Measurements from ENCODE around the gene SDK1. TPM values are rescaled to one million over a fixed set of nuclear protein-coding genes. Genes with fewer than 3 reads are reported as not detected.

The SDK1 gene
- total and polyA plus RNA-seq, 7 donors, result 0.31 to 2.4 (median 1.3) TPM

- no peaks in the 10 kb centered on the region for H3K27me3 ChIP-seq (ENCODE audit: insufficient read depth in 3 of 3, low read length in 2 of 3)
- TF ChIP-seq, protein P1, sequence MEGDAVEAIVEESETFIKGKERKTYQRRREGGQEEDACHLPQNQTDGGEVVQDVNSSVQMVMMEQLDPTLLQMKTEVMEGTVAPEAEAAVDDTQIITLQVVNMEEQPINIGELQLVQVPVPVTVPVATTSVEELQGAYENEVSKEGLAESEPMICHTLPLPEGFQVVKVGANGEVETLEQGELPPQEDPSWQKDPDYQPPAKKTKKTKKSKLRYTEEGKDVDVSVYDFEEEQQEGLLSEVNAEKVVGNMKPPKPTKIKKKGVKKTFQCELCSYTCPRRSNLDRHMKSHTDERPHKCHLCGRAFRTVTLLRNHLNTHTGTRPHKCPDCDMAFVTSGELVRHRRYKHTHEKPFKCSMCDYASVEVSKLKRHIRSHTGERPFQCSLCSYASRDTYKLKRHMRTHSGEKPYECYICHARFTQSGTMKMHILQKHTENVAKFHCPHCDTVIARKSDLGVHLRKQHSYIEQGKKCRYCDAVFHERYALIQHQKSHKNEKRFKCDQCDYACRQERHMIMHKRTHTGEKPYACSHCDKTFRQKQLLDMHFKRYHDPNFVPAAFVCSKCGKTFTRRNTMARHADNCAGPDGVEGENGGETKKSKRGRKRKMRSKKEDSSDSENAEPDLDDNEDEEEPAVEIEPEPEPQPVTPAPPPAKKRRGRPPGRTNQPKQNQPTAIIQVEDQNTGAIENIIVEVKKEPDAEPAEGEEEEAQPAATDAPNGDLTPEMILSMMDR (IDR thresholded peaks at IDR 0.05), result no peak
- peaks cover 8% of the 10 kb centered on the region for H3K9me3 ChIP-seq
Measured at GRCh38 chr7:3393862-3394261, 92.8 kb downstream of the SDK1 start.

GRCh38 chr7:3397324-3397723 lies 96.3 kb downstream of the SDK1 start:
- Histone ChIP-seq H3K4me1 (no peaks in the 10 kb centered on the region), H3K27me3 (ENCODE audit: insufficient read depth in 3 of 3, low read length in 2 of 3) (no peaks in the 10 kb centered on the region), H3K4me3 (no peak overlapping the region), H3K27ac (no peak overlapping the region), H3K36me3 (ENCODE audit: insufficient read depth in 1 of 2, low read depth in 1 of 2) (no peaks in the 10 kb centered on the region), H3K9me3 (peaks cover 8% of the 10 kb centered on the region)
- 92 to 96% (median 95%) methylated on average over 3 of the region's 3 CpGs for WGBS, 3 donors
- intact Hi-C loops (cut with DNase I), result no loop called here
- ATAC-seq, result no peak
- no peak for DNase-seq
- TF ChIP-seq, protein P1 (IDR thresholded peaks at IDR 0.05), result no peak

More at GRCh38 chr7:3393862-3394261, 92.8 kb downstream of the SDK1 start:
- ATAC-seq (no peak), DNase-seq (no peak)
- no peak overlapping the region for H3K27ac ChIP-seq
- 92 to 94% (median 94%) methylated on average over 3 of the region's 3 CpGs for WGBS, 3 donors
- intact Hi-C loops (cut with DNase I), result no loop called here
- no peak overlapping the region for H3K4me3 ChIP-seq
- no peaks in the 10 kb centered on the region for H3K36me3 ChIP-seq (ENCODE audit: insufficient read depth in 1 of 2, low read depth in 1 of 2)
- H3K4me1 ChIP-seq, result no peaks in the 10 kb centered on the region

DNA sequence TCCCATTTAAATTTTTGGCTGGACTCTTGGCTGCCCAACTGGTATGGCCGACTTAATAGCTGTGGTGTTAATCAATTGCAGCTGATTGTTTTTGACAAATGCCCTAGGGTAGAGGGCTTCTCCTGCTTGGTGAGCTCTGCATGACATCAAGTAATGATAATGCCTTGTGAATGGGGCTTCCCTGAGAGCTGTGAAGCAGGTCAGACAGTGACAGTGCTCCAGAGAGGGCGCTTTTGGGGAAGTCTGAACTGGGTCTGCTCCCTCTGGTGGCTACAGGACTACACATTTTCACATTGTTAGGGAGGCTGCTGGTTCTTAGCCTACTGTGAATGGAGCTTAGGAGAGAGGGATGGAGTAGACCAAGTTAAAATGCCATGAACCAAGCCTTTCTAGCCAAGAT lies 98.8 kb downstream of the SDK1 start:
- peaks cover 8% of the 10 kb centered on the region for H3K9me3 ChIP-seq
- H3K27me3 ChIP-seq (ENCODE audit: insufficient read depth in 3 of 3, low read length in 2 of 3), result no peaks in the 10 kb centered on the region
- ATAC-seq, result no peak
- 52 to 69% (median 67%) methylated on average over 2 of the region's 2 CpGs for WGBS, 3 donors
- DNase-seq, result no peak
- no peaks in the 10 kb centered on the region for H3K36me3 ChIP-seq (ENCODE audit: insufficient read depth in 1 of 2, low read depth in 1 of 2)
- intact Hi-C loops (cut with DNase I), result no loop called here
- no peak overlapping the region for H3K27ac ChIP-seq
- no peak overlapping the region for H3K4me3 ChIP-seq
- TF ChIP-seq, protein P1 (IDR thresholded peaks at IDR 0.05), result no peak
- no peaks in the 10 kb centered on the region for H3K4me1 ChIP-seq

DNA sequence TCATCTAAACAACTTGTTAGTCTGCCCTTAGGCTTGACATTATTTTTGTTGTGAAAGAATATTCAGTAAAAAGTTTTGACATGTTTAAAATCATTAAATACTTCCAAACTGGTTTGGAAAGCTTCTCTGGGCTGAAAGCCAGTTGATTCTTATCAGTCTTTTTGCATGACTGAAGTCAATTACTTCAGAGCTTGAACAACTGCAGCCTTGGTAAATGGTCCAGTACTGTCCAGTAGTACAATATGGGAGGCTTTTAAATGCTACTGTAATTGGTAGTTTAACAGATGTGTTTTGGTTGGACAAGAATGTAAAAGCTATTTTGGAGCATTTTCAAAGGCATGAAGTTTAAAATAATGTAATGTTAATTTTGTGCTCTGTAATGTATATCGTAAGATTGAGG lies 103.4 kb downstream of the SDK1 start:
- DNase-seq, result no peak
- Histone ChIP-seq H3K4me3 (no peak overlapping the region), H3K27ac (no peak overlapping the region), H3K4me1 (no peaks in the 10 kb centered on the region), H3K36me3 (ENCODE audit: insufficient read depth in 1 of 2, low read depth in 1 of 2) (no peaks in the 10 kb centered on the region), H3K9me3 (no peaks in the 10 kb centered on the region), H3K27me3 (ENCODE audit: insufficient read depth in 3 of 3, low read length in 2 of 3) (no peaks in the 10 kb centered on the region)
- no peak for ATAC-seq
- TF ChIP-seq, protein P1 (IDR thresholded peaks at IDR 0.05), result no peak
- 29 to 48% (median 39%) methylated on average over 1 of the region's 1 CpG for WGBS, 3 donors
- intact Hi-C loops (cut with DNase I), result no loop called here

- 82 to 86% (median 86%) methylated on average over 5 of the region's 5 CpGs for WGBS, 3 donors
- Histone ChIP-seq H3K27ac (no peak overlapping the region), H3K4me3 (no peak overlapping the region), H3K4me1 (no peaks in the 10 kb centered on the region), H3K9me3 (no peaks in the 10 kb centered on the region), H3K36me3 (ENCODE audit: insufficient read depth in 1 of 2, low read depth in 1 of 2) (no peaks in the 10 kb centered on the region), H3K27me3 (ENCODE audit: insufficient read depth in 3 of 3, low read length in 2 of 3) (no peaks in the 10 kb centered on the region)
- ATAC-seq (no peak), DNase-seq (no peak)
- TF ChIP-seq, protein P1 (IDR thresholded peaks at IDR 0.05), result no peak
- intact Hi-C loops (cut with DNase I), result no loop called here
Measured at GRCh38 chr7:3408814-3409595, 108.0 kb downstream of the SDK1 start.

All from psoas muscle (tissue), 8 donors.